ENCODE data around the gene SIK3. TPM values are rescaled to one million over a fixed set of nuclear protein-coding genes. Genes with fewer than 3 reads are reported as not detected.

Gene SIK3
- total and polyA plus RNA-seq, 2 experiments from 2014 or later = 29.1 to 58.5 TPM

DNA sequence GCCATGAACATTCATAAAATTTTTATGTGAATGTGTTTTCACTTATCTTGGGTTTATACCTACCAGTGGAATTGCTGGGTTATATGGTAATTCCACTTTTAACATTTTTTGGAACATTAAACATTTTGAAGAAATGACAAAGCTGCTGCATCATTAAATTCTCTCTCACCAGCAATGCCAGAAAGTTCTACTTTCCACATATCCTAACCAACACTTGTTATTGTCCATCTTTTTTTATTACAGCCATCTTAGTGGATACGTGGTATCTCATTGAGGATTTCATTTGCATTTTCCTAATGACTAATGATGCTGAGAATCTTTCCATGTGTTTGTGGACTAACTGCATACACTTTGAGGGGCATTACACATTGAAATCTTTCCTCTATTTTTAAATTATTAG is 122.6 kb downstream of the SIK3 start:
- no peak for DNase-seq (ENCODE audit: low read depth in 1 of 2, low spot score in 1 of 2)
- no peak for TF ChIP-seq CTCF (IDR thresholded peaks at IDR 0.05; ENCODE audit: low read depth, low read length)
- H3K27ac ChIP-seq = no peak overlapping the region

DNA sequence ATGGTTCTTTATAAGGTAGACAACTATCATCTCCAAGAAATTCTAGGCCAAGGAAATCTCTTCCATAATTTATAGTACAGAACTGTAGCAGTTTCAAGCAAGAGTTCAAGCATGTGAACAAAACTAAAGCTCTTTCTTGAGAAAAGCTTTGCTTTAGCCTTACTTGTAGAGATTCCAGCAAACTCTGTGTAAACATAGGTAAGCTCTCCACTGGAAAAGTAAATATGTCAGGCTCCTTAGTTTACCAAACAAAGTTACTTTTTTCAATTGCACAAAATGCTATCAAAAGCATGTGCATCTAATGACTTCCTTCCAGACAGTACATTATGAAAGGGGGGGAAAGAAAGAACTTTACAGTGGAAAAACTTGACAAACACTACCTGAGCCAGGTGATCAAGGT is 125.0 kb downstream of the SIK3 start:
- TF ChIP-seq CTCF (IDR thresholded peaks at IDR 0.05; ENCODE audit: low read depth, low read length) = no peak
- Histone ChIP-seq H3K4me1 (ENCODE audit: low read depth) (no peaks in the 10 kb centered on the region), H3K36me3 (no peaks in the 10 kb centered on the region), H3K4me3 (no peak overlapping the region), H3K27ac (no peak overlapping the region), H3K9me3 (ENCODE audit: low read depth) (no peaks in the 10 kb centered on the region), H3K27me3 (no peaks in the 10 kb centered on the region)
- no peak for DNase-seq (ENCODE audit: low read depth in 1 of 2, low spot score in 1 of 2)

More for the DNA sequence above, 122.6 kb downstream of the SIK3 start:
- Histone ChIP-seq H3K9me3 (ENCODE audit: low read depth) (no peaks in the 10 kb centered on the region), H3K27me3 (no peaks in the 10 kb centered on the region), H3K36me3 (no peaks in the 10 kb centered on the region), H3K4me1 (ENCODE audit: low read depth) (no peaks in the 10 kb centered on the region), H3K4me3 (no peak overlapping the region)

GRCh38 chr11:116972691-116973090 is 125.5 kb downstream of the SIK3 start:
- Histone ChIP-seq H3K4me1 (ENCODE audit: low read depth) (no peaks in the 10 kb centered on the region), H3K9me3 (ENCODE audit: low read depth) (no peaks in the 10 kb centered on the region), H3K4me3 (no peak overlapping the region), H3K27ac (no peak overlapping the region), H3K27me3 (no peaks in the 10 kb centered on the region), H3K36me3 (no peaks in the 10 kb centered on the region)
- no peak for TF ChIP-seq CTCF (IDR thresholded peaks at IDR 0.05; ENCODE audit: low read depth, low read length)
- DNase-seq (ENCODE audit: low read depth in 1 of 2, low spot score in 1 of 2) = no peak

DNA sequence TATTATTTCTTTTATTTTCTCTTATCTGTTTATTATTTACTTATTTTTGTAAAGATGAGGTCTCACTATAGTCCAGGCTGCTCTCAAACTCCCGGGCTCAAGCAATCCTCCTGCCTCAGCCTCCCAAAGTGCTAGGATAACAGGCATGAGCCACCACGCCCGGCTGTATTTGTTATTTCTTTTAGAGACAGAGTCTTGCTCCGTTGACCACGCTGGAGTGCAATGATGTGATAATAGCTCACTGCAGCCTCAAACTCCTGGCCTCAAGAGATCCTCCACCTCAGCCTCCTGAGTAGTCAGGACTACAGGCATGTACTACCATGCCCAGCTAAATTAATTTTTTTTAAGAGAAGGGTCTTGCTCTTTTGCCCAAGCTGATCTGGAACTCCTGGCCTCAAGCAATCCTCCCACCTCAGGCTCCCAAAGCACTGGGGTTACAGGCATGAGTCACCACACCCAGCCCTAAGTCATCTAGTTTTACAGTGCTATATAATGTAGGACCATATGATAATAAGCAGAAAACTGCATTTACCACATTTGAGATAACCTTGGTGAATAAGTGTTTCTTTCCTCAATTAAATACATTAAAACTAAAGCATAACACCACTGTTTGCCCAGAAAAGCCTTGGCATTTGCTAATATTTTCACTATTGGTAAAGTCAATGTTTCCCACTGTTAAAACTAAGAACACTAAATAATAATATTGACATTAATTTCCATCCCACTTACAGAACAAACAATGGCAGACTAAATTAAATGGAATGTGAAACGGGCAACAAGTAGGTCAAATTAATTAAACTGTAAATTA is 127.5 kb downstream of the SIK3 start:
- no peaks in the 10 kb centered on the region for H3K27me3 ChIP-seq
- DNase-seq (ENCODE audit: low read depth in 1 of 2, low spot score in 1 of 2) = no peak
- no peaks in the 10 kb centered on the region for H3K9me3 ChIP-seq (ENCODE audit: low read depth)
- TF ChIP-seq CTCF (IDR thresholded peaks at IDR 0.05; ENCODE audit: low read depth, low read length) = no peak
- H3K27ac ChIP-seq = no peak overlapping the region
- no peaks in the 10 kb centered on the region for H3K4me1 ChIP-seq (ENCODE audit: low read depth)
- no peak overlapping the region for H3K4me3 ChIP-seq
- H3K36me3 ChIP-seq = no peaks in the 10 kb centered on the region

DNA sequence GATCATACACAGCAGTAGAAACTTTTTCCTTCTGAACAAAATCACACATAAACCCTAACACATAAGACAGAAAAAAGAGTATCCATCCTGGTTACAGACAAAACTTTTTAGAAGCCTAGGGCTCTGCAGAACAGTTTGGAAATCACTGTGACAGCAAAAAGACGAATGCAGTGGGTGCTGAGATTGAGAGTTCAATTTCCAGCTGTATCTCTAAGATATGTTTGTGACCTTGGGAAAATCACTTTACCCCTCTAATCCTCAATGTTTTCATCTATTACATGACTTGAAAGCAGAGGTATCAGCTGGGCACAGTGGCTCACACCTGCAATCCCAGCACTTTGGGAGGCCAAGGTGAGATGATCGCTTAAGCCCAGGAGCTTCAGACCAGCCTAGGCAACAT is 128.5 kb downstream of the SIK3 start:
- Histone ChIP-seq H3K36me3 (no peaks in the 10 kb centered on the region), H3K4me1 (ENCODE audit: low read depth) (no peaks in the 10 kb centered on the region), H3K27ac (peak overlapping the region; percentile 6), H3K27me3 (no peaks in the 10 kb centered on the region), H3K4me3 (no peak overlapping the region), H3K9me3 (ENCODE audit: low read depth) (no peaks in the 10 kb centered on the region)
- TF ChIP-seq CTCF (IDR thresholded peaks at IDR 0.05; ENCODE audit: low read depth, low read length) = no peak
- no peak for DNase-seq (ENCODE audit: low read depth in 1 of 2, low spot score in 1 of 2)

Data from cardiac muscle cell (in vitro differentiated cells and primary cell).